NCI-H1092 treated with DMSO at 0.1 percent for 48 hours (cell line): ENCODE data around the gene IL17REL.

ENCODE experiments used
- DNase-seq: peaks from one replicate; lab custom pipeline; 2025; lab: John Stamatoyannopoulos, UW

The IL17REL gene

DNA sequence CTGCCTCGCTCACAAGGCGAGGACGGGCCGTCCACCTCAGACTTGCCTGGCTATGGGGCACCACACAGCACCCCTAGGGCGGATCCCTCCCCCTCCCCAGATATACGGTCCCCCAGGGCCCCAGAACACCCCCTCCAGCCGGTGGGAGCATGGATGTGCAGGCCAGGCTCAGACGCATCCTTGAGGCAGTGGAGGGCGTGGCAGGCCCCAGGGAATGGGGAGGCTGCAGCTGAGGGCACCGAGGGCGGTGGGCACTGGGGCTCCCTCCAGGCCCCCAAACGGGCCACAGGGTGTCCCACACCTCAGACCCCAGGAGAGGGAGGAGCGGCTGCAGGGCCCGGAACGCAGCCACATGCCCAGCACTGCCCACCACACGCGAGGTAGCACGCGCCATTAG, 33.5 kb upstream of the IL17REL start:
- DNase-seq, result no peak

DNA sequence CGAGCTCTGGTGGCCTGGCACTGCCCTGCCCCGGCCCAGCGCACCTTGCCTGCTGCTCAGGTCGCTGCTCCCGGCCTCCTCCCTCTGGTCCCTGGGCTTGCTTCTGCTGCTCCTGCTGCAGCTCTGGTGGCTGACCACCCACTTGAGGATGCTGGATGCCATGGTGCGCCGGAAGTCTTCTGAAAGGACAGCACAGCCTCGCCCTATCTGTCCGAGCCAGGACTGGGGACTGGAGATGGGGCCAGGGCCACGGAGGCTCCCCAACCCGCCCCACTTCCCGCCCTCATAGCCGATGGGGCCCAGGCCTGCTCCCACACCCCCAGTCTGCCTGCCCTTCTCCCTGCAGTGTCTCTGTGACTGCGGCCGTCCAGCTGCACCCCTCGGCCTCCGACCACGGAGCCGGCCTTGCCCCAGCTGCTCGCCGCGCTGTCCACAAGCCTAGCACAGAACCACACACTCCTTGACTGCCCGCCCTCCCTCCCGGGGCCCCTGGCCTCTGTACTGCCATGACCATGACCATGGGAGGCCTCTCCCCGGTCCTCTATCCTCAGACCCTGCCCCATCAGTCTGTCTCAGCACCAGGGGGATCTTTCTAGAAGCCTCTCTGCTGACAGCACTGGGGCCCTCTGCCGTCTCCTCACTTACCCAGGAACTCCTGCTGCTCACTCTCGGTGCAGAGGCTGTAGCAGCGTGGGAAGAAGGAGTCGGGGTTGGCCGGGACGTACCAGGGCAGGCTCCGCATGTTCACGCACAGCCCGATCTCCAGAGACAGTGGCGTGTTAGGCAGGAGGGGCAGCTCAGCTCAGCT, 32.9 kb upstream of the IL17REL start:
- no peak for DNase-seq

DNA sequence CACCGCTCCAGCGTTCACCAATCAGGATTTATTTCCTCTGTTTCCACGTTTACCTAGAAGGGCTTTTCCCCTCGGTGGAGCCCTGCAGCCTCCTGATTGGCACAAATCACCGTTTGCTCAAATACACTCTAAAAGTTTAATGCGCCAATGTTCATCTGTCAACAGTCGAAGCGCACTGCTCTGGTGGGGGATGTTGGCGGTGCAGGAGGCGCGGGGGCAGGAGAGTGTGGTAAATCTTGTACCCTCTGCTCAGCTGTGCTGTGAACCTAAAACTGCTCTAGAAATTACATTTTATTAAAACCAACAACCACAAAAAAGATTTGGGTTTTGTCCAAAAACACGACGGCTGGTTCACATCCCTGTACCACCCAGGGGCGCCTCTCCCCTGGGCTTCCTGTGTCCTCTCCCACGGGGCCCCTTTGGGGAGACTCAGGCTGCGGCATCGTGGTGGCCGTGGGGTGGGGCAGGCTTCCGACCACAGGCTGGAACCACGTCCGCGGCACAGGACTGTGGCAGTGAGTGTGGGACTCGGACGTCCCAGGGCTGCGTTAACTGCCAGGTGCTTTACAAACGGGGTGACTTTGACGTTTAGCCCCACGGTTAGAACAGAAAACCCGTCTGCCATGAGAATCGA, 32.0 kb upstream of the IL17REL start:
- no peak for DNase-seq

DNA sequence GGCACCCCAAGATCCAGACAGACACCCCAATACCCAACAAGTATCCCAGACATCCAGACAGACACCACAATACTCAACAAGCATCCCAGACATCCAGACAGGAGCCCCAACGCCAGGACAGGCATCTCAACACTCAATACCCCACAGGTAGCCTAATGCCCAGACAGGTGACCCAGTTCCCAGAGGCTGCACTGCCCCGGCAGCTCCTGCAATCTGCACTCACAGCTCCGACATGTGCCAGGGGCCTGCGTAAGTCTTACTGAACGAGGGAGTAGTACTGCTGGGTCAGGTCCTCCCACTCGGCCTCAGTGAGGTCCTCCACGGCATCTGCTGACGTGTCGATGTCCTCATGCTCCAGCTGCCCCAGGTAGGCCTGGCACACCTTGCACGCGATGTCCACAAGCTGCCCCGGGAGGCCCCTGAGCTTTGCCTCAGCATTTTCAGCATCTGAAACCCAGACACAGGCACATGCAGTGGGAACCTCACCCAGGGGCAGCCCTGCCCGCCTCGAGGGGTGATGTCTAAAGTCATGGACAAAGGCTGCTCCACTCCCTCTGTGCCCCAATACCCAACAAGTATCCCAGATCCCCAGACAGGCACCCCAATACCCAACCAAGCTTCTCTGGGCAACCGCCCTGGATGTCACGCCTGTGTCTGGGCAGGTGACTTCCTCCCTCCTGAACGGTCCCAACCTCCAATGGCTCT, 28.9 kb upstream of the IL17REL start:
- no peak for DNase-seq

GRCh38 chr22:50040717-50041116, 28.2 kb upstream of the IL17REL start:
- DNase-seq, result no peak

- DNase-seq, result no peak
These were observed 27.3 kb upstream of the IL17REL start for GRCh38 chr22:50039669-50040443.

DNA sequence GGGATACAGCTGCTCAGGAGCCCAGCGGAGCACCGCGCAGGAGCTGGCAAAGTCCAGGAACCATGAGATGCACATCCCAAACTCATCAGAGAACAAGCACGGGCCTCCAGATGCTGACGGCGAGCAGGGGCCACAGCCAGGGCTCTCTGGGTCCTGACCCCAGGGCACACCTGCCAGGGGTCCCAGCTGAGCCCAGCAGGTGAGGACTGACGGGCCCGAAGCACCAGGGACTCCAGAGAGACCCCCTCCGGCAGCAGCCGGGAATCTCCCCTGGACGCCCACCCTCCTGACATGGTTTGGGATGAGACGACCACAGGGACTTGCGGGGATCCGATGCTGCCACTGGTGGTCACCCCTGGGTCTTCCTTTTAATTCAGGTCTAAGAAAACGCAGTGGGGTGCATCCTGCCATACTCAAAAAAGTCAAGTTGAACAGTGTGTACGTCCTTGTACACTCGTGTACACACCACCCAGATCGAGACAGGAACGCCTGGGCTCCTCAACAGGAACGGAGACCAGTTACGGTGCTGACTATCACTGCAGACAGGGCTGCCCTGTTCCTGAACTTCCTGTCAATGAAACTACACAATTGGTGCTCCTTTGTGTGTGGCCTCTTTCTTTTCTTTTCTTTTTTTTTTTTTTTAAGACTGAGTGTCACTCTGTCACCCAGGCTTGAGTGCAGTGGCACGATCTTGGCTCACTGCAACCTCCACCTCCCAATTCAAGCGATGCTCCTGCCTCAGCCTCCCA, 23.6 kb upstream of the IL17REL start:
- no peak for DNase-seq

GRCh38 chr22:50035131-50035881, 22.7 kb upstream of the IL17REL start:
- no peak for DNase-seq

- DNase-seq, result no peak
These were observed 21.8 kb upstream of the IL17REL start for GRCh38 chr22:50034126-50035081.

DNA sequence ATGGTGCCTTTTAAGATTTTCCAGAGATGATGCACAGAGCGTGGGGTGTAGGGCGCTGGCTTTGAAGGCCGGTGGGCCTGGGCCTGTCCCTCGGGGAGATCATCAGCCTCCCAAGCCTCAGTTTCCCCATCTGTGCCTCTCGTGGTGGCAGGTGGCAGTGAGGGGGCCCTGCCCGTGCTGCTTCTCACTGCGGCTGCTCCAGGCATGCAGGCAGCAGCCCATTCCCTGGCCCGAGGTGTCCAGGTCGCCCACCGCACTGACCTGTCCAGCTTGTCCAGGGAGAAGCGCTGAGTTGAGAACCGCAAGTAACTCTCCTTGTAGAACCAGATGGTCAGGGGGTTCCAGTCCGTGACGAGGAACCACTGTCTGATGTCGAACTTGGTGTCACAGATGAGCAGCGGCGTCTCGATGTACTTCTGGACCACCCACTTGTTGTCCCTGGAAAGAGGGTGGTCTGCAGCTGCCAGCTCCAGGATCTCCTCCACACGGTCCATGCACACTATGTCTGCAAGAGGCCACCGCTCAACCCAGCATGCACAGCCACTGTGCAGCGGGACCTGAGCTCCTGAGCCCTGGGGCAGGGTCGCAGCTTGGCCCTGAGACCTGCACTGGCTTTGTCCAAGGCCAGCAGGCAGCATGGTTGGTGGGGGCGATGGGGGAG, 20.5 kb upstream of the IL17REL start:
- DNase-seq, result no peak

DNA sequence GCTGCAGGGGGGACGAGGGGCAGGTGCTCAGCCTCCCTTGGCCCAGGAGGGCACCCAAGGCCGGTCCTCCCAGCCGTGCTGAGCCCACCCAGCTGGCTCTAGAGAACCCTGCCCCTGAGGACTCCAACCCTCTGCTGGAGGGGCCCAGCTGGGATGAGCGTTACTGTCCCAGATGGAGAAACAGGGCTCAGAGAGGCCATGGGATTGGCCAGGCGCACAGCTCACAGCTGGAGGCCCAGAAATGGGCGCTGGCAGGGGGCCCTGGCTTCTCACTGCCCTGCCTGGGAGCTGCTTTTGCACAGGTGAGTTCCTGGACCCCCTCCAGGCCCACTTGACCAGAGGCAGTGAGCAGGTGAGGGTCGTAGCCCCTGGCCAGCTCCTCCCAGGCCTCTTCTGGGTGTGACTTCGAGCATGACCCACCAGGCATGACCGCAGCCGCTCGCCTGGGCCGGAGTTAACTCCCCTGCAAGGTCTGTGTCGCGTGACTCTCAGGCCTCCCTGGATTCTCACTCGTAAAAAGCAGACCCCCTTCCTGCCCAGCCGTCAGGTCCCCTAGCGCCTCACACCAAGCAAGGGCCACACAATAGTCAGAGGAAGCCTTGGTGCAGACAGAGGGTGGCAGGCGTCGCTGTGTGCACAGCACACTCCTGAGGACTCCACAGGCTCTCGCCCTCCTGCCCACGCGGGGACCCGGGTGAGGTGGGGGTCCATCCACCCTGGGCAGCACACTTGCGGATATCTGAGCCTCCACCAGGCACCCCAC, 19.7 kb upstream of the IL17REL start:
- DNase-seq, result no peak

DNA sequence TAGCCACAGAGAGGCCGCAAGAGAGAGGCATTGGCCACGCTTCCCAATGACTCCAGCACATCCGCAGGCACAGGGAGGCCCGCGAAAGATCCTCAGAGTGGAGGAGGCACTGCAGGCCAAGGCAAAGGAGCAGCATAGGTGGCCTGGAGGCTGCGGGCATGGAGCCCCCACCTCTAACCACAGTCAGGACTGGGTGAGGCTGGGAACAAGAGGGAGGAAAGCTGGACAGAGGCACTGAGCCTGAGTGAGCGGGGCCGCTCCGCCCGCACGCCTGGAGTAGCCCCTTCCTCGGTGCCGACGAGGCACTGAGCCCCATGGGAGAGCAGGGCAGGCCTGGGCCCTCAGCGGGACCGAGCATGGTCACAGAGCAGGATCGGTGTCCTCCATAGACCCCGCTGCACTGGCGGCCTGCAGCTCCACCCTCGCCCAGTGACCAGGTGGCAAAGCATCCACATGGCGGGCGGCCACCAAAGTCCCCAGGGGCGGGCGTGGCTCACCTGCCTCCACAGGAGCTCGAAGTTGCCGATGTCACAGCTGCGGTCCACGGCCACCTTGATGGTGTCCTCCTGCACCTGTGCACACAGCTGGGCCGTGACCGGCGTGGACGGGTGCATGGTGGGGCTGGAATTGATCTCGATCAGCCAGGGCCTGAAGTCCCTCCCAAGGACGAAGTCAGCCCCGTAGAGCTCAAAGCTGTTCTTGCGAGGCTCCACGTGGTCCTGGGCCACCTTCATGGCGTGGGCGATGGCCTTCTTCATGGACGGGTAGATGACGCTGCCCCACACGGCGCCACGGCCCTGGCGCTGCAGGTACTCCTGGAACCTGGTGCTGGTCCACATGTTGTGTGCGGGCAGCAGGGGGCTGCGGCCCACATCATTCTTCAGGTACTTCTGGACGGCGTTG, 18.9 kb upstream of the IL17REL start:
- DNase-seq, result no peak

DNA sequence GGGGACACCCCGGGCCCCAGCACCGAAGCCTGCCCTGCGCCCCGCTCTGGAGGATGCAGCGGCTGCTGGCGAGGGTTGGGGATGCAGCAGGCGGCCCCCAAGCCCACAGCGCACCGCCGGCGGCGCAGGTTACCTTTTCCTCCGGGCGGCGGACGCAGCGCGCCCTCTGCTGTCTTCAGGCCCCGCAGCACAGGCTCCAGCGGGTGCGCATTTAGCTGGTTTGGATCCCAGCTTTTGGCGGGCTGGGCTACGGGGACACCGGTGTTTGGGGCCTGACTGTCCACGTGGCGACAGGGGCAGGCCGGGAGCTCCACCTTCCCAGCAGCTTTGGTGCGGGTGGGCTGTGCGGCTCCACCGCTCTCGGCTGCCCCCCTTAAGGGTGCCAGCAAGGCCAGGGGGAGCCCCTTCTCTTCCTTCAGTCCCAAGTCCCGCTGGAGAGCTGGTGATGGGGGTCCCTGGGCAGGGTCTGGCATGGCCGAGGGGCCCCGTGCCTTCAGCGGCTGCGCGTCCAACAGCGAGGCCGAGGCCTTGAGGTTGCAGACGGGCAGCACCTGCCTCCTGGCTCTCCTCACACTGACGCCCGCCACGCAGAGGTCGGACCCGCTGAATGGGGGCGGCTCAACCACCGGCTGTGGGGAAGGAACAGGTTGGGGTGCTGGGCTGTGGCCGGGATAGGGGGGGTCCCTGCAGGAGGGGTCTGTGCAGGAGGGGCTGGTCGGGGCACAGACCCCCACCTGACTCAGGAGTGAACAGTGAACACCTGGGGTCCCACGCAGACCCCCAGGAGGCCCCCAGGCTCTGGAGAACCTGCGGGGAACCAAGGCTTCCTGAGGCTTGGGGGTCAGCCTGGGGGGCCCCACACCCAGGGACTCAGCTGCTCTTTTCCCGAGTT, 18.0 kb upstream of the IL17REL start:
- peak; percentile 6 for DNase-seq

GRCh38 chr22:50027639-50028537, 15.3 kb upstream of the IL17REL start:
- DNase-seq, result peak; percentile 5

DNA sequence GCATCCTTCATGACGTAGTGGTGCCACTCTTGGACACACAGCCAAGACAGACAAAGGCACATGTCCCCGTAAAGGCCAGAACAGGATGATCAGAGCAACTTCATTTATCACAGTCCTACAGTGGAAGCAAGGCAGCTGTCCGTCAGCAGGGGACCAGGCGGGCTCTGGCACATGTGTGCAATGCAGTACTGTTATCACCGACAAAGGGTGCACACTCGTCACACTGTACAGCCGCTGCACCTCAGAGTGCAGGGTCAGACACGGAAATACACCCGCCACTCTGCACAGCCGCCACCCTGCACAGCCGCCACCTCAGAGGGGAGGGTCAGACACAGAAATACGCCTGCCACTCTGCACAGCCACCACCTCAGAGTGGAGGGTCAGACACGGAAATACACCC, 13.4 kb upstream of the IL17REL start:
- DNase-seq, result no peak
